ENCODE results near the gene WWC2.

DNA sequence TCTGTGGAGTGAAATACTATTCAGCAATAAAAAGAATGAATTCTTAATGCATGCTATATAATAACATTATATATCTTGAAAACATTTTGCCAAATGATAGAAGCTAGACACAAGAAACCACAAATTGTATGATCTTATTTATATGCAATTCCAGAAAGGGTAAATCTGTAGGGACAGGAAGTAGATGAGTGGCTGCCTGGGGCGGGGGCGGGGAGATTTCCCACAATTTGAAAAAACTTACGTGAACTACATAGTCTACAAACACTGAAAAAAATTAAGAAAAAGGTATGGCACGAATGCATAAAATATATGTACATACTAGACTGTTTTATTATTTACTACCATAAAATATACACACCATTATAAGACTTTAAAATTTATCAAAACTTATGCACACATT lies 81.6 kb downstream of the WWC2 start:
- TF ChIP-seq POLR2A (IDR thresholded peaks at IDR 0.05) = no peak
- TF ChIP-seq, protein P1, sequence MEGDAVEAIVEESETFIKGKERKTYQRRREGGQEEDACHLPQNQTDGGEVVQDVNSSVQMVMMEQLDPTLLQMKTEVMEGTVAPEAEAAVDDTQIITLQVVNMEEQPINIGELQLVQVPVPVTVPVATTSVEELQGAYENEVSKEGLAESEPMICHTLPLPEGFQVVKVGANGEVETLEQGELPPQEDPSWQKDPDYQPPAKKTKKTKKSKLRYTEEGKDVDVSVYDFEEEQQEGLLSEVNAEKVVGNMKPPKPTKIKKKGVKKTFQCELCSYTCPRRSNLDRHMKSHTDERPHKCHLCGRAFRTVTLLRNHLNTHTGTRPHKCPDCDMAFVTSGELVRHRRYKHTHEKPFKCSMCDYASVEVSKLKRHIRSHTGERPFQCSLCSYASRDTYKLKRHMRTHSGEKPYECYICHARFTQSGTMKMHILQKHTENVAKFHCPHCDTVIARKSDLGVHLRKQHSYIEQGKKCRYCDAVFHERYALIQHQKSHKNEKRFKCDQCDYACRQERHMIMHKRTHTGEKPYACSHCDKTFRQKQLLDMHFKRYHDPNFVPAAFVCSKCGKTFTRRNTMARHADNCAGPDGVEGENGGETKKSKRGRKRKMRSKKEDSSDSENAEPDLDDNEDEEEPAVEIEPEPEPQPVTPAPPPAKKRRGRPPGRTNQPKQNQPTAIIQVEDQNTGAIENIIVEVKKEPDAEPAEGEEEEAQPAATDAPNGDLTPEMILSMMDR (IDR thresholded peaks at IDR 0.05) = no peak
